Fibroblast of lung (primary cell): ENCODE data around the gene NUP210. TPM values are rescaled to one million over a fixed set of nuclear protein-coding genes. Genes with fewer than 3 reads are reported as not detected.

Experiments
- DNase-seq, 2 donors: peaks; one replicate each; pipeline versions ENCODE4 v3.0.0 to v3.0.0-alpha.2; 2010; ENCODE audit warnings: low read depth in 2 of 2
- H2AFZ ChIP-seq: 2 replicates; pipeline ENCODE4 v1.5.1; 2012; ENCODE audit warnings: low read length, control low read depth, inconsistent platforms
- H3K27ac ChIP-seq: 2 replicates; pipeline ENCODE4 v1.5.1; 2011; ENCODE audit warnings: low read length, control low read depth; ENCODE audit not compliant: insufficient read depth
- H3K27me3 ChIP-seq: 2 replicates; pipeline ENCODE4 v1.5.1; 2011; ENCODE audit warnings: mild to moderate bottlenecking, low read length; ENCODE audit not compliant: control insufficient read depth, insufficient read depth
- H3K36me3 ChIP-seq: 2 replicates; pipeline ENCODE4 v1.5.1; 2011; ENCODE audit warnings: low read length; ENCODE audit not compliant: control insufficient read depth, insufficient read depth
- H3K4me1 ChIP-seq: 2 replicates; pipeline ENCODE4 v1.5.1; 2011; ENCODE audit warnings: low read length; ENCODE audit not compliant: control insufficient read depth, insufficient read depth; ENCODE audit errors: extremely low read depth
- H3K4me2 ChIP-seq: 2 replicates; pipeline ENCODE4 v1.5.1; 2011; ENCODE audit warnings: low read length, control low read depth; ENCODE audit not compliant: insufficient read depth; ENCODE audit errors: extremely low read depth
- H3K4me3 ChIP-seq, 4 experiments: fragments of 200-600 bp in 1 of 4; sonication (generic) in 1 of 4; replicated peaks in 1 of 4; 2 replicates each; pipeline ENCODE4 v1.5.1; 2011 to 2016; ENCODE audit warnings: low read length in 4 of 4, low read depth in 3 of 4, mild to moderate bottlenecking in 3 of 4, control low read depth in 2 of 4, inconsistent platforms in 1 of 4, mixed read lengths in 1 of 4; ENCODE audit not compliant: insufficient read depth in 1 of 4; ENCODE audit errors: control extremely low read depth in 1 of 4
- H3K79me2 ChIP-seq: 2 replicates; pipeline ENCODE4 v1.5.1; 2012; ENCODE audit warnings: mild to moderate bottlenecking, low read length, inconsistent platforms; ENCODE audit not compliant: control insufficient read depth, insufficient read depth
- H3K9ac ChIP-seq: 2 replicates; pipeline ENCODE4 v1.5.1; 2011; ENCODE audit warnings: mild to moderate bottlenecking, low read length, control low read depth; ENCODE audit not compliant: insufficient read depth
- H3K9me3 ChIP-seq: 2 replicates; pipeline ENCODE4 v1.5.1; 2012; ENCODE audit warnings: low read depth, low read length; ENCODE audit not compliant: control insufficient read depth, insufficient read depth
- H4K20me1 ChIP-seq: 2 replicates; pipeline ENCODE4 v1.5.1; 2011; ENCODE audit warnings: low read length; ENCODE audit not compliant: control insufficient read depth, insufficient read depth; ENCODE audit errors: extremely low read depth
- EZH2 ChIP-seq: IDR thresholded peaks from 2 replicates; pipeline ENCODE4 v1.5.1; 2012; ENCODE audit warnings: low read length, control low read depth, mild to moderate bottlenecking; ENCODE audit errors: missing control alignments
- polyA plus RNA-seq, 2 donors: library from polyadenylated mRNA; depleted of rRNA in 1 of 2; stranded (reverse) in 1 of 2; unstranded in 1 of 2; fragments of >200 nt; gene quantifications; 2 replicates each; pipeline ENCODE4 v1.2.1, GENCODE V29; 2011 to 2012; ENCODE audit warnings: missing spikeins in 1 of 2
- total RNA-seq: library from RNA; depleted of rRNA; stranded (reverse); fragments of >200 nt; gene quantifications from 2 replicates; pipeline ENCODE4 v1.2.1, GENCODE V29; 2014
- TF ChIP-seq, protein P1 (sequence below), 2 donors: IDR thresholded peaks in 1 of 2; conservative IDR thresholded peaks in 1 of 2; 1 replicate in 1 of 2; 2 replicates in 1 of 2; pipeline ENCODE4 v1.5.1; 2011 to 2012; ENCODE audit warnings: low read length in 2 of 2, control low read depth in 1 of 2, inconsistent platforms in 1 of 2, low read depth in 1 of 2, mild to moderate bottlenecking in 1 of 2

NUP210 gene
- total and polyA plus RNA-seq, 2 donors (not counting 1 experiment from before 2014, with no cell fraction given) = 0.09 to 0.33 TPM

DNA sequence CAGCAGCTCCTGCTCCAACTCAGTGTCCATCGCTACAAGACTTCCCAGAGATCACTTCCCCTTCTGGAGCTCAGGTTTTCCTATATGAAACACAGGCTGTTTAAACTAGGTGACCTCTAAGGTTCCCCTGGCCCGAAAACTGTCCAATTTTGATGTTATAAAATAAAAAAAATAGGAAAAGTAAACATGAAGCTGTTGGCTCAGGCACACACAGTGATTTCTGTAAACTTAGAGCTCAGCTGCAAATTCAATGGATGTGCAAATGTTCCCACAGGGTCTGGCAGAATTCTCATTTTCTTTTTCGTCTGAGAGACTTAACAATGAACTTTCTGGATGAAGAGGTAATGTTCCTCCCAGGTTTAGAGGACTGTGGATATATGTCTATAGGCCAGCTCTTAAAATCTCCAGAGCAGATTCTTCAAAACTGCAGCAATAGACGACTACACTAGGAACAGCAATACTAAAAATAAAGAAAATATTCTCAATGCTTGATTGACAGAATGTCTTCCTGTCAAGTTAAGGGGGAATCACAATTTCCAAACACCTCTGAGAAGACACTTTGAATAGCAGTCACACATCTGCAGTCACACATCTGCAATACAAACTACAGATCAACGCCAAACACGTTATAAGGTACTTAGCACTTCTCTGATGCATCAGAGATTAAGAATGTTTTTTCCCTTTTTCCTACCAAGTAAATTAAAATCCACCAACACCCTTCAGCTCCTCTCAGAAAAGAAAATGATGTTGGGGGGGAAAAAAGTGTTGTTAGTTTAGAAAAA is 2.8 kb downstream of the NUP210 start:
- no peak for DNase-seq
- Histone ChIP-seq H3K27me3 (no peaks in the 10 kb centered on the region), H3K36me3 (no peaks in the 10 kb centered on the region), H3K4me1 (no peaks in the 10 kb centered on the region), H3K9ac (no peak overlapping the region), H3K27ac (no peak overlapping the region), H3K4me2 (no peak overlapping the region), H4K20me1 (no peaks in the 10 kb centered on the region), H3K9me3 (no peaks in the 10 kb centered on the region), H2AFZ (no peak overlapping the region), H3K79me2 (no peaks in the 10 kb centered on the region), H3K4me3 (no peak overlapping the region)
- no peak for TF ChIP-seq EZH2
- TF ChIP-seq, protein P1, sequence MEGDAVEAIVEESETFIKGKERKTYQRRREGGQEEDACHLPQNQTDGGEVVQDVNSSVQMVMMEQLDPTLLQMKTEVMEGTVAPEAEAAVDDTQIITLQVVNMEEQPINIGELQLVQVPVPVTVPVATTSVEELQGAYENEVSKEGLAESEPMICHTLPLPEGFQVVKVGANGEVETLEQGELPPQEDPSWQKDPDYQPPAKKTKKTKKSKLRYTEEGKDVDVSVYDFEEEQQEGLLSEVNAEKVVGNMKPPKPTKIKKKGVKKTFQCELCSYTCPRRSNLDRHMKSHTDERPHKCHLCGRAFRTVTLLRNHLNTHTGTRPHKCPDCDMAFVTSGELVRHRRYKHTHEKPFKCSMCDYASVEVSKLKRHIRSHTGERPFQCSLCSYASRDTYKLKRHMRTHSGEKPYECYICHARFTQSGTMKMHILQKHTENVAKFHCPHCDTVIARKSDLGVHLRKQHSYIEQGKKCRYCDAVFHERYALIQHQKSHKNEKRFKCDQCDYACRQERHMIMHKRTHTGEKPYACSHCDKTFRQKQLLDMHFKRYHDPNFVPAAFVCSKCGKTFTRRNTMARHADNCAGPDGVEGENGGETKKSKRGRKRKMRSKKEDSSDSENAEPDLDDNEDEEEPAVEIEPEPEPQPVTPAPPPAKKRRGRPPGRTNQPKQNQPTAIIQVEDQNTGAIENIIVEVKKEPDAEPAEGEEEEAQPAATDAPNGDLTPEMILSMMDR (conservative IDR thresholded peaks at IDR 0.05 in 1 of 2, IDR thresholded peaks at IDR 0.05 in 1 of 2; ENCODE audit: low read depth in 1 of 2, low read length in 2 of 2) = no peak

DNA sequence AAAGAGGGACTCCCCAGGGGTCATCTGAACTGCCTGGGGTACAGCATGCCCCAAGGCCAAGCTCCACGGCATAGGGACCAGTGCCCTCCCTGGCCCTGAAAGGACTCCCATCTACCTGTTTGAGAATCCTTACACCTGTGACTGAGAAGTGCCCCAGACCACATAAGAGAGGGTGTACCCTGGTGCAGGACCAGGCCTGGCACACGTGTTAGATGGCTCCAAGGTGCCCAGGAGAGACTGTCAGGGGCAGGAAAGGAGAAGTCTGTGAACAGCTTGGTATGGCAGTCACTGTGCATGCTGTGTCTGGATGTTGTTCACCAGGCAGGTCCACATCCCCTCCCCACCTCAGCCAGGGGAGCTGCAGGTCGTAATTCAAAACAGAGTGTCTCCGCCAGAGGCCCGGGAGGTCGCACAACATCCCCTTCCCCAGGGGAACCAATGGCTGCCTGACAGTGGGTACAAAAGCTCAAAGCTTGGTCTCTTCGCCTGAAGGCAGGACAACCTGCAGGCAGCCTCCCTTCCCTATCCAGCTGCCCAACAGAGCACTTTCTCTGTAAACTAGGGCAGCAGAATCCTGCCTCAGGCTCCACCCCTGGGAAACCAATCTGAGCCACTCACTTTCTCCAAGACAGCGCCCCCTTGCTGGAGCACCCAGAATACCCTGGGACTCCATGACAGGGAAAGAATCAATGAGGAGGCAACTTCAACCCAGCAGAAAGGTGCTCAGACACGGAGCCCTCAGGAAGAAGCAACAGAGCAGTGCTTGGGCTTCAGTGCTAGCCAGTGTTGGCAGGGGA is 3.9 kb downstream of the NUP210 start:
- no peaks in the 10 kb centered on the region for H3K9me3 ChIP-seq

More for the DNA sequence above, 3.9 kb downstream of the NUP210 start:
- no peaks in the 10 kb centered on the region for H3K36me3 ChIP-seq
- H3K4me2 ChIP-seq = no peak overlapping the region
- no peak overlapping the region for H3K4me3 ChIP-seq
- DNase-seq = no peak
- no peak overlapping the region for H2AFZ ChIP-seq
- H3K9ac ChIP-seq = no peak overlapping the region
- no peak overlapping the region for H3K27ac ChIP-seq
- H3K4me1 ChIP-seq = no peaks in the 10 kb centered on the region
- H3K79me2 ChIP-seq = no peaks in the 10 kb centered on the region
- no peaks in the 10 kb centered on the region for H4K20me1 ChIP-seq
- no peak for TF ChIP-seq EZH2
- TF ChIP-seq, protein P1 (conservative IDR thresholded peaks at IDR 0.05 in 1 of 2, IDR thresholded peaks at IDR 0.05 in 1 of 2; ENCODE audit: low read depth in 1 of 2, low read length in 2 of 2) = no peak
- H3K27me3 ChIP-seq = no peaks in the 10 kb centered on the region
